Mesenchymal stem cell (in vitro differentiated cells and primary cell): ENCODE results near the gene CCNG2.

Source experiments
- DNase-seq: peaks from one replicate; pipeline ENCODE4 v3.0.0-alpha.2; 2013
- H2AFZ ChIP-seq: one replicate; pipeline ENCODE4 v1.6.1; 2013; ENCODE audit warnings: low read depth, mild to moderate bottlenecking, control low read depth, inconsistent platforms, low read length, moderate library complexity
- H2AK5ac ChIP-seq: 2 replicates; pipeline ENCODE4 v1.6.1; 2013; ENCODE audit warnings: low read length, moderate library complexity, mild to moderate bottlenecking, inconsistent platforms; ENCODE audit not compliant: severe bottlenecking
- H2BK120ac ChIP-seq: one replicate; pipeline ENCODE4 v1.6.1; 2013; ENCODE audit warnings: low read depth, mild to moderate bottlenecking, inconsistent platforms, low read length, moderate library complexity
- H2BK12ac ChIP-seq, 2 experiments: one replicate each; pipeline ENCODE4 v1.6.1; 2013; ENCODE audit warnings: inconsistent platforms in 2 of 2, low read length in 2 of 2, mild to moderate bottlenecking in 2 of 2, moderate library complexity in 2 of 2, control low read depth in 1 of 2
- H2BK15ac ChIP-seq: one replicate; pipeline ENCODE4 v1.6.1; 2013; ENCODE audit warnings: mild to moderate bottlenecking, low read depth, inconsistent platforms; ENCODE audit not compliant: poor library complexity, severe bottlenecking
- H2BK5ac ChIP-seq: 2 replicates; pipeline ENCODE4 v1.6.1; 2013; ENCODE audit warnings: low read depth, mild to moderate bottlenecking, low read length, control low read depth, inconsistent platforms; ENCODE audit not compliant: poor library complexity, severe bottlenecking
- H3K14ac ChIP-seq, 2 experiments: one replicate each; pipeline ENCODE4 v1.6.1; 2013; ENCODE audit warnings: inconsistent platforms in 2 of 2, low read length in 2 of 2, control low read depth in 1 of 2, mild to moderate bottlenecking in 1 of 2, moderate library complexity in 1 of 2
- H3K18ac ChIP-seq, 2 experiments: one replicate each; pipeline ENCODE4 v1.6.1; 2013; ENCODE audit warnings: inconsistent platforms in 2 of 2, low read length in 2 of 2, control low read depth in 1 of 2, low read depth in 1 of 2, mild to moderate bottlenecking in 1 of 2
- H3K23ac ChIP-seq, 2 experiments: one replicate each; pipeline ENCODE4 v1.6.1; 2013; ENCODE audit warnings: inconsistent platforms in 2 of 2, low read length in 2 of 2, mild to moderate bottlenecking in 2 of 2, moderate library complexity in 2 of 2, control low read depth in 1 of 2
- H3K27ac ChIP-seq: 2 replicates; pipeline ENCODE4 v1.5.1; 2013; ENCODE audit warnings: mild to moderate bottlenecking, moderate library complexity, low read length, control low read depth, inconsistent platforms; ENCODE audit not compliant: poor library complexity, severe bottlenecking
- H3K27me3 ChIP-seq, 2 experiments: 2 replicates each; pipeline versions ENCODE4 v1.6.1 to v1.7.0; 2013; ENCODE audit warnings: low read length in 2 of 2, mild to moderate bottlenecking in 2 of 2, moderate library complexity in 2 of 2, control low read depth in 1 of 2, inconsistent platforms in 1 of 2; ENCODE audit not compliant: control insufficient read depth in 1 of 2, insufficient read depth in 1 of 2
- H3K36me3 ChIP-seq, 2 experiments: 2 replicates each; pipeline versions ENCODE4 v1.6.1 to v1.7.0; 2013; ENCODE audit warnings: low read length in 2 of 2, control low read depth in 1 of 2, inconsistent platforms in 1 of 2, low read depth in 1 of 2, mild to moderate bottlenecking in 1 of 2; ENCODE audit not compliant: insufficient read depth in 2 of 2, control insufficient read depth in 1 of 2
- H3K4ac ChIP-seq, 2 experiments: one replicate each; pipeline ENCODE4 v1.6.1; 2013; ENCODE audit warnings: inconsistent platforms in 2 of 2, low read length in 2 of 2, mild to moderate bottlenecking in 2 of 2, moderate library complexity in 2 of 2, control low read depth in 1 of 2, low read depth in 1 of 2
- H3K4me1 ChIP-seq: 2 replicates; pipeline ENCODE4 v1.6.1; 2013; ENCODE audit warnings: low read depth, low read length, control low read depth; ENCODE audit not compliant: control insufficient read depth, insufficient read depth
- H3K4me2 ChIP-seq: 2 replicates; pipeline ENCODE4 v1.6.1; 2013; ENCODE audit warnings: low read length, mild to moderate bottlenecking, inconsistent platforms; ENCODE audit not compliant: poor library complexity, severe bottlenecking
- H3K4me3 ChIP-seq, 2 experiments: 2 replicates each; pipeline versions ENCODE4 v1.5.1 to v1.7.0; 2013; ENCODE audit warnings: low read length in 2 of 2, mild to moderate bottlenecking in 2 of 2, control low read depth in 1 of 2, low read depth in 1 of 2; ENCODE audit not compliant: insufficient read depth in 1 of 2
- H3K79me1 ChIP-seq: replicated peaks from 2 replicates; pipeline ENCODE4 v1.6.1; 2013; ENCODE audit warnings: mild to moderate bottlenecking, control low read depth, low read length, inconsistent platforms; ENCODE audit not compliant: poor library complexity, severe bottlenecking
- H3K9ac ChIP-seq: 2 replicates; pipeline ENCODE4 v1.7.0; 2013; ENCODE audit warnings: mild to moderate bottlenecking, low read length, moderate library complexity
- H3K9me3 ChIP-seq: 2 replicates; pipeline ENCODE4 v1.7.0; 2013; ENCODE audit warnings: mild to moderate bottlenecking, low read length; ENCODE audit not compliant: control insufficient read depth
- H4K8ac ChIP-seq: one replicate; pipeline ENCODE4 v1.6.1; 2013; ENCODE audit warnings: inconsistent platforms, mild to moderate bottlenecking, low read length, moderate library complexity
- H4K91ac ChIP-seq: one replicate; pipeline ENCODE4 v1.6.1; 2013; ENCODE audit warnings: mild to moderate bottlenecking, low read length, inconsistent platforms
- WGBS: methylation state at CpG from one replicate; pipeline ENCODE4 v1.1.7; 2013; ENCODE audit warnings: mixed read lengths; 5-methylcytosine and 5-hydroxymethylcytosine counted together

Gene CCNG2

DNA sequence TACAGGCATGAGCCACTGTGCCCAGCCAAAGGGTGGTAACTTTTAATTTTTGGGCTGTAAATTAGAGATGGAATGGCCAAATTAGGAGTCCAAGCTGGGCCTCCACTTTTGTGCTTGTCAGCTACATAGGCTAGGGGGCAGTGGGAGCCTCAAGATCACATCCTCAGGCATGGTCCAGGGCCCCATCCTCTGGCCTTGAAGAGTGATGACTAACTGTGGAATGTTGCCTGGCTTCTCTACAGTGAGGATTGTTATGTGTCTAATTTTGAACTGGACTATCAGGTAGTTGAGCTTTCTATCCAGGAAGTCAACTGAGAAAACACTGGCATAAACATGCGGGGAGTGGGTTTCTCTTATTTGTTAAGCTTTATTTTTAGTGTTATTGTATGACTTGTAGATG is 33.0 kb downstream of the CCNG2 start:
- WGBS, result 100% methylated on average over 1 of the region's 1 CpG
- no peak overlapping the region for H3K4ac ChIP-seq
- H3K9me3 ChIP-seq, result no peaks in the 10 kb centered on the region

DNA sequence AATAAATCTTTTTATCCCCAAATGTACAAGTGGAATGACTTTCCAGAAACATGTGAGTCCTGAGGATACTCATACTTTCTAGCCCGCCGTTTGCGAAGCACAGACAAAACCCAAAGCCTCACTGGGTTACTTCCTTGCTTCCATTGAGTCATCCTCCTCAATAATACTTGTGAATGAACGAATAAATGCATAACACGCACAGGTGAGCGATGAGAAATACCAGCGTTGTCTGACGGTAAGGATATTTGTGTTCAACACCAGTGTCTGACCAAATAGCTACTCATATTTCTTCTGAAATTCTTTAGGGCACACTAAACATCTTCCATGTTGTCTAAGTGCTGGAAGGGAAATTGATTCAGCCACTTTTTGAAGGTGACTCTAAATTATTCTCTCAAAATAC is 36.0 kb downstream of the CCNG2 start:
- no peak overlapping the region for H3K4ac ChIP-seq
- H4K8ac ChIP-seq, result no peak overlapping the region
- no peaks in the 10 kb centered on the region for H3K79me1 ChIP-seq
- no peak overlapping the region for H3K27ac ChIP-seq
- no peak overlapping the region for H3K14ac ChIP-seq
- no peak overlapping the region for H3K4me3 ChIP-seq
- no peaks in the 10 kb centered on the region for H3K4me1 ChIP-seq
- H2BK15ac ChIP-seq, result no peak overlapping the region
- H3K36me3 ChIP-seq, result no peaks in the 10 kb centered on the region
- 79% methylated on average over 8 of the region's 8 CpGs for WGBS
- no peak overlapping the region for H2AK5ac ChIP-seq
- H3K4me2 ChIP-seq, result no peak overlapping the region
- peaks cover 0 to 37% of the 10 kb centered on the region in 2 experiments for H3K27me3 ChIP-seq
- H4K91ac ChIP-seq, result no peak overlapping the region
- H2BK12ac ChIP-seq, result no peak overlapping the region
- no peak for DNase-seq
- no peak overlapping the region for H3K9ac ChIP-seq
- no peak overlapping the region for H2AFZ ChIP-seq
- no peak overlapping the region for H2BK5ac ChIP-seq
- no peaks in the 10 kb centered on the region for H3K9me3 ChIP-seq
- no peak overlapping the region for H3K23ac ChIP-seq
- H2BK120ac ChIP-seq, result no peak overlapping the region
- no peak overlapping the region for H3K18ac ChIP-seq

More for the DNA sequence above, 33.0 kb downstream of the CCNG2 start:
- DNase-seq, result no peak
- no peak overlapping the region for H2AK5ac ChIP-seq
- H2BK120ac ChIP-seq, result no peak overlapping the region
- no peaks in the 10 kb centered on the region for H3K4me1 ChIP-seq
- no peak overlapping the region for H3K4me3 ChIP-seq
- H3K36me3 ChIP-seq, result no peaks in the 10 kb centered on the region
- no peak overlapping the region for H3K9ac ChIP-seq
- H3K4me2 ChIP-seq, result no peak overlapping the region
- H3K18ac ChIP-seq, result no peak overlapping the region
- H3K27me3 ChIP-seq, result peaks cover 0 to 16% of the 10 kb centered on the region in 2 experiments
- H2BK5ac ChIP-seq, result no peak overlapping the region
- H3K23ac ChIP-seq, result no peak overlapping the region
- no peak overlapping the region for H2AFZ ChIP-seq
- H2BK15ac ChIP-seq, result no peak overlapping the region
- H4K91ac ChIP-seq, result no peak overlapping the region
- H3K27ac ChIP-seq, result no peak overlapping the region
- H4K8ac ChIP-seq, result no peak overlapping the region
- H3K79me1 ChIP-seq, result no peaks in the 10 kb centered on the region
- no peak overlapping the region for H2BK12ac ChIP-seq
- H3K14ac ChIP-seq, result no peak overlapping the region

GRCh38 chr4:77193511-77194102 is 36.6 kb downstream of the CCNG2 start:
- WGBS, result 44% methylated on average over 17 of the region's 17 CpGs
- Histone ChIP-seq H3K4ac (no peak overlapping the region), H2BK120ac (no peak overlapping the region), H3K9me3 (no peaks in the 10 kb centered on the region), H3K4me2 (no peak overlapping the region), H2AK5ac (no peak overlapping the region), H3K36me3 (no peaks in the 10 kb centered on the region), H3K4me1 (no peaks in the 10 kb centered on the region), H3K23ac (no peak overlapping the region), H2BK12ac (no peak overlapping the region), H2BK15ac (no peak overlapping the region), H4K8ac (no peak overlapping the region), H3K9ac (no peak overlapping the region), H3K27me3 (peaks cover 0 to 40% of the 10 kb centered on the region in 2 experiments), H4K91ac (no peak overlapping the region), H3K79me1 (no peaks in the 10 kb centered on the region), H3K4me3 (no peak overlapping the region), H2BK5ac (no peak overlapping the region), H3K27ac (no peak overlapping the region), H3K18ac (no peak overlapping the region), H2AFZ (no peak overlapping the region), H3K14ac (no peak overlapping the region)
- DNase-seq, result peak; percentile 15

DNA sequence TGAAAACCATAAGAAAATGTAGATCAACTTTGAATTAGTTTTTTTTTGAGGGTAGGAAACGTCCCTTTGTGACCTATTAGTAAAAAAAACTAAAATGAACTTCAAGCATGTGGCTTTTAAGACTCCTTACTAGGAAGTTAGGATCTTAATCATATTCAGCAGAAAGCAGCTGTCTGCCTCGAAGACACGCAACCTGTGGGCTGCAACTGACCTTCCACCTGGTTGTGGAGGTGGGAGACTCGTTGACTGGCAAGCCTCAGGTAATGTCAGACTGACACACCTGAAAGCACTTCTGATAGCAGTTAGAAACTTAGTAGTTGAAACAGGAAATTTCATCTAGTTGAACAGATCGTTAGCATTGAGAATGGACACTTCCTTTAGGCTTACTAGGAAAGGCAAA is 37.4 kb downstream of the CCNG2 start:
- Histone ChIP-seq H2BK12ac (no peak overlapping the region), H2AK5ac (no peak overlapping the region), H3K4ac (no peak overlapping the region), H3K27ac (no peak overlapping the region), H2BK15ac (no peak overlapping the region), H2AFZ (no peak overlapping the region), H2BK5ac (no peak overlapping the region), H3K4me1 (no peaks in the 10 kb centered on the region), H3K18ac (no peak overlapping the region), H3K9ac (no peak overlapping the region), H3K4me2 (no peak overlapping the region), H3K14ac (no peak overlapping the region), H3K23ac (no peak overlapping the region), H3K4me3 (no peak overlapping the region), H4K8ac (no peak overlapping the region), H4K91ac (no peak overlapping the region), H3K36me3 (no peaks in the 10 kb centered on the region), H3K9me3 (no peaks in the 10 kb centered on the region), H2BK120ac (no peak overlapping the region), H3K79me1 (no peaks in the 10 kb centered on the region), H3K27me3 (peaks cover 4 to 40% of the 10 kb centered on the region in 2 experiments)
- 88% methylated on average over 4 of the region's 5 CpGs for WGBS
- DNase-seq, result no peak
